Mesenchymal stem cell (in vitro differentiated cells and primary cell): ENCODE measurements around the gene TESMIN. TPM values are rescaled to one million over a fixed set of nuclear protein-coding genes. Genes with fewer than 3 reads are reported as not detected.

Experiments used
- DNase-seq: peaks from one replicate; pipeline ENCODE4 v3.0.0-alpha.2; 2013
- H2AFZ ChIP-seq: one replicate; pipeline ENCODE4 v1.6.1; 2013; ENCODE audit warnings: low read depth, mild to moderate bottlenecking, control low read depth, inconsistent platforms, low read length, moderate library complexity
- H2AK5ac ChIP-seq: 2 replicates; pipeline ENCODE4 v1.6.1; 2013; ENCODE audit warnings: low read length, moderate library complexity, mild to moderate bottlenecking, inconsistent platforms; ENCODE audit not compliant: severe bottlenecking
- H2BK120ac ChIP-seq: one replicate; pipeline ENCODE4 v1.6.1; 2013; ENCODE audit warnings: low read depth, mild to moderate bottlenecking, inconsistent platforms, low read length, moderate library complexity
- H2BK12ac ChIP-seq, 2 experiments: one replicate each; pipeline ENCODE4 v1.6.1; 2013; ENCODE audit warnings: inconsistent platforms in 2 of 2, low read length in 2 of 2, mild to moderate bottlenecking in 2 of 2, moderate library complexity in 2 of 2, control low read depth in 1 of 2
- H2BK15ac ChIP-seq: one replicate; pipeline ENCODE4 v1.6.1; 2013; ENCODE audit warnings: mild to moderate bottlenecking, low read depth, inconsistent platforms; ENCODE audit not compliant: poor library complexity, severe bottlenecking
- H2BK5ac ChIP-seq: 2 replicates; pipeline ENCODE4 v1.6.1; 2013; ENCODE audit warnings: low read depth, mild to moderate bottlenecking, low read length, control low read depth, inconsistent platforms; ENCODE audit not compliant: poor library complexity, severe bottlenecking
- H3K14ac ChIP-seq, 2 experiments: one replicate each; pipeline ENCODE4 v1.6.1; 2013; ENCODE audit warnings: inconsistent platforms in 2 of 2, low read length in 2 of 2, control low read depth in 1 of 2, mild to moderate bottlenecking in 1 of 2, moderate library complexity in 1 of 2
- H3K18ac ChIP-seq, 2 experiments: one replicate each; pipeline ENCODE4 v1.6.1; 2013; ENCODE audit warnings: inconsistent platforms in 2 of 2, low read length in 2 of 2, control low read depth in 1 of 2, low read depth in 1 of 2, mild to moderate bottlenecking in 1 of 2
- H3K23ac ChIP-seq, 2 experiments: one replicate each; pipeline ENCODE4 v1.6.1; 2013; ENCODE audit warnings: inconsistent platforms in 2 of 2, low read length in 2 of 2, mild to moderate bottlenecking in 2 of 2, moderate library complexity in 2 of 2, control low read depth in 1 of 2
- H3K27ac ChIP-seq: 2 replicates; pipeline ENCODE4 v1.5.1; 2013; ENCODE audit warnings: mild to moderate bottlenecking, moderate library complexity, low read length, control low read depth, inconsistent platforms; ENCODE audit not compliant: poor library complexity, severe bottlenecking
- H3K27me3 ChIP-seq, 2 experiments: 2 replicates each; pipeline versions ENCODE4 v1.6.1 to v1.7.0; 2013; ENCODE audit warnings: low read length in 2 of 2, mild to moderate bottlenecking in 2 of 2, moderate library complexity in 2 of 2, control low read depth in 1 of 2, inconsistent platforms in 1 of 2; ENCODE audit not compliant: control insufficient read depth in 1 of 2, insufficient read depth in 1 of 2
- H3K36me3 ChIP-seq, 2 experiments: 2 replicates each; pipeline versions ENCODE4 v1.6.1 to v1.7.0; 2013; ENCODE audit warnings: low read length in 2 of 2, control low read depth in 1 of 2, inconsistent platforms in 1 of 2, low read depth in 1 of 2, mild to moderate bottlenecking in 1 of 2; ENCODE audit not compliant: insufficient read depth in 2 of 2, control insufficient read depth in 1 of 2
- H3K4ac ChIP-seq, 2 experiments: one replicate each; pipeline ENCODE4 v1.6.1; 2013; ENCODE audit warnings: inconsistent platforms in 2 of 2, low read length in 2 of 2, mild to moderate bottlenecking in 2 of 2, moderate library complexity in 2 of 2, control low read depth in 1 of 2, low read depth in 1 of 2
- H3K4me1 ChIP-seq: 2 replicates; pipeline ENCODE4 v1.6.1; 2013; ENCODE audit warnings: low read depth, low read length, control low read depth; ENCODE audit not compliant: control insufficient read depth, insufficient read depth
- H3K4me2 ChIP-seq: 2 replicates; pipeline ENCODE4 v1.6.1; 2013; ENCODE audit warnings: low read length, mild to moderate bottlenecking, inconsistent platforms; ENCODE audit not compliant: poor library complexity, severe bottlenecking
- H3K4me3 ChIP-seq, 2 experiments: 2 replicates each; pipeline versions ENCODE4 v1.5.1 to v1.7.0; 2013; ENCODE audit warnings: low read length in 2 of 2, mild to moderate bottlenecking in 2 of 2, control low read depth in 1 of 2, low read depth in 1 of 2; ENCODE audit not compliant: insufficient read depth in 1 of 2
- H3K79me1 ChIP-seq: replicated peaks from 2 replicates; pipeline ENCODE4 v1.6.1; 2013; ENCODE audit warnings: mild to moderate bottlenecking, control low read depth, low read length, inconsistent platforms; ENCODE audit not compliant: poor library complexity, severe bottlenecking
- H3K9ac ChIP-seq: 2 replicates; pipeline ENCODE4 v1.7.0; 2013; ENCODE audit warnings: mild to moderate bottlenecking, low read length, moderate library complexity
- H3K9me3 ChIP-seq: 2 replicates; pipeline ENCODE4 v1.7.0; 2013; ENCODE audit warnings: mild to moderate bottlenecking, low read length; ENCODE audit not compliant: control insufficient read depth
- H4K8ac ChIP-seq: one replicate; pipeline ENCODE4 v1.6.1; 2013; ENCODE audit warnings: inconsistent platforms, mild to moderate bottlenecking, low read length, moderate library complexity
- H4K91ac ChIP-seq: one replicate; pipeline ENCODE4 v1.6.1; 2013; ENCODE audit warnings: mild to moderate bottlenecking, low read length, inconsistent platforms
- whole genome bisulfite sequencing: methylation state at CpG from one replicate; pipeline ENCODE4 v1.1.7; 2013; ENCODE audit warnings: mixed read lengths; 5-methylcytosine and 5-hydroxymethylcytosine counted together
- polyA plus RNA-seq, 2 experiments: library from polyadenylated mRNA; stranded (reverse); fragments of 200-250 nt; gene quantifications; one replicate each; pipeline ENCODE4 v1.2.3, GENCODE V29; 2013

TESMIN gene
- 2.9 TPM for polyA plus RNA-seq (2013, experiment 1 of 2)
- 2.7 TPM for polyA plus RNA-seq (2013, experiment 2 of 2)

GRCh38 chr11:68751331-68751856, at the start of gene TESMIN:
TSS of gene TESMIN (minus strand) at chr11:68751520. CDS start at chr11:68750660, 860 bp downstream.
- peaks cover 17% of the 10 kb centered on the region for H3K4me1 ChIP-seq
- no peak within 1 kb of the TSS for H3K9ac ChIP-seq
- H2BK12ac ChIP-seq: no peak within 1 kb of the TSS
- peak within 1 kb of the TSS; percentile 63 for H2BK15ac ChIP-seq
- no peaks in the 10 kb centered on the region for H3K79me1 ChIP-seq
- H3K36me3 ChIP-seq: peaks cover 9 to 21% of the 10 kb centered on the region in 2 experiments
- no peaks in the 10 kb centered on the region for H3K9me3 ChIP-seq
- peak within 1 kb of the TSS; percentile 78 for H3K4me2 ChIP-seq
- H4K8ac ChIP-seq: peak within 1 kb of the TSS; percentile 88
- H3K4ac ChIP-seq: no peak within 1 kb of the TSS
- no peak within 1 kb of the TSS for H3K14ac ChIP-seq
- no peak within 1 kb of the TSS for H2AK5ac ChIP-seq
- WGBS: 5% methylated on average over 37 of the region's 42 CpGs
- DNase-seq: peak; percentile 74
- H3K4me3 ChIP-seq: peak within 1 kb of the TSS in 1 of 2 experiments; percentile 65
- H4K91ac ChIP-seq: peak within 1 kb of the TSS; percentile 27
- H3K18ac ChIP-seq: peak within 1 kb of the TSS; percentile 37 to 75
- peak within 1 kb of the TSS; percentile 87 for H2BK120ac ChIP-seq
- H3K27me3 ChIP-seq: peaks cover 0 to 42% of the 10 kb centered on the region in 2 experiments
- H3K27ac ChIP-seq: no peak within 1 kb of the TSS
- peak within 1 kb of the TSS; percentile 74 for H2AFZ ChIP-seq
- no peak within 1 kb of the TSS for H2BK5ac ChIP-seq
- H3K23ac ChIP-seq: no peak within 1 kb of the TSS

GRCh38 chr11:68798221-68798813, 47.0 kb upstream of the TESMIN start:
- Histone ChIP-seq H2BK120ac (no peak overlapping the region), H3K27ac (no peak overlapping the region), H3K79me1 (no peaks in the 10 kb centered on the region), H3K4me2 (no peak overlapping the region), H2BK15ac (no peak overlapping the region), H3K4ac (no peak overlapping the region), H3K27me3 (no peaks in the 10 kb centered on the region), H2AFZ (no peak overlapping the region), H3K4me3 (no peak overlapping the region), H4K8ac (no peak overlapping the region), H3K18ac (no peak overlapping the region), H2BK5ac (no peak overlapping the region), H4K91ac (no peak overlapping the region), H3K4me1 (no peaks in the 10 kb centered on the region), H3K9me3 (no peaks in the 10 kb centered on the region), H2AK5ac (no peak overlapping the region), H3K9ac (no peak overlapping the region), H2BK12ac (no peak overlapping the region), H3K23ac (no peak overlapping the region), H3K36me3 (peaks cover 33 to 88% of the 10 kb centered on the region in 2 experiments), H3K14ac (no peak overlapping the region)
- WGBS: 71% methylated on average over 21 of the region's 23 CpGs
- DNase-seq: peak; percentile 22

GRCh38 chr11:68796801-68797200, 45.5 kb upstream of the TESMIN start:
- DNase-seq: no peak
- Histone ChIP-seq H3K4me3 (no peak overlapping the region), H3K27me3 (no peaks in the 10 kb centered on the region), H2BK5ac (no peak overlapping the region), H3K9me3 (no peaks in the 10 kb centered on the region), H2BK15ac (no peak overlapping the region), H4K8ac (no peak overlapping the region), H3K23ac (no peak overlapping the region), H3K14ac (no peak overlapping the region), H3K4ac (peak overlapping the region in 1 of 2 experiments; percentile 10), H2AFZ (no peak overlapping the region), H2BK120ac (no peak overlapping the region), H3K36me3 (peaks cover 31 to 81% of the 10 kb centered on the region in 2 experiments), H4K91ac (no peak overlapping the region), H3K4me1 (peaks cover 4% of the 10 kb centered on the region), H3K4me2 (no peak overlapping the region), H2AK5ac (no peak overlapping the region), H3K18ac (no peak overlapping the region), H3K27ac (no peak overlapping the region), H3K79me1 (no peaks in the 10 kb centered on the region), H3K9ac (no peak overlapping the region), H2BK12ac (no peak overlapping the region)
- 94% methylated on average over 19 of the region's 19 CpGs for WGBS

- peak overlapping the region; percentile 48 for H3K27ac ChIP-seq
- peak overlapping the region in 1 of 2 experiments; percentile 28 for H3K18ac ChIP-seq
- H3K14ac ChIP-seq: peak overlapping the region in 1 of 2 experiments; percentile 44
- H3K9me3 ChIP-seq: no peaks in the 10 kb centered on the region
- H2AFZ ChIP-seq: no peak overlapping the region
- no peak overlapping the region for H3K23ac ChIP-seq
- peaks cover 4% of the 10 kb centered on the region for H3K4me1 ChIP-seq
- H3K9ac ChIP-seq: peak overlapping the region; percentile 57
- H2BK12ac ChIP-seq: peak overlapping the region in 1 of 2 experiments; percentile 0
- peak; percentile 78 for DNase-seq
- H4K8ac ChIP-seq: no peak overlapping the region
- no peak overlapping the region for H4K91ac ChIP-seq
- H3K4me3 ChIP-seq: no peak overlapping the region
- no peaks in the 10 kb centered on the region for H3K27me3 ChIP-seq
- 53% methylated on average over 18 of the region's 18 CpGs for WGBS
- no peak overlapping the region for H2BK5ac ChIP-seq
- no peak overlapping the region for H3K4ac ChIP-seq
- H3K79me1 ChIP-seq: no peaks in the 10 kb centered on the region
- H3K4me2 ChIP-seq: no peak overlapping the region
- no peak overlapping the region for H2BK15ac ChIP-seq
- H2AK5ac ChIP-seq: no peak overlapping the region
- H3K36me3 ChIP-seq: peaks cover 20 to 74% of the 10 kb centered on the region in 2 experiments
- H2BK120ac ChIP-seq: no peak overlapping the region
Measured at GRCh38 chr11:68792400-68792966, 41.2 kb upstream of the TESMIN start.
